Activated CD4-positive, alpha-beta T cell treated with anti-CD3 and anti-CD28 coated beads, Interleukin-2, amount 50 U/mL, for 48 hours (primary cell): Measurements from ENCODE around the gene MBD1.
"Not testable (repeated sequence)": the region's sequence is repeated elsewhere in the genome, so short reads cannot be mapped to it uniquely, and the experiment has no call there.

Experiments used
- DNase-seq, 2 experiments: peaks; one replicate each; pipeline ENCODE4 v3.0.0-alpha.2; 2020

MBD1 gene, protein sequence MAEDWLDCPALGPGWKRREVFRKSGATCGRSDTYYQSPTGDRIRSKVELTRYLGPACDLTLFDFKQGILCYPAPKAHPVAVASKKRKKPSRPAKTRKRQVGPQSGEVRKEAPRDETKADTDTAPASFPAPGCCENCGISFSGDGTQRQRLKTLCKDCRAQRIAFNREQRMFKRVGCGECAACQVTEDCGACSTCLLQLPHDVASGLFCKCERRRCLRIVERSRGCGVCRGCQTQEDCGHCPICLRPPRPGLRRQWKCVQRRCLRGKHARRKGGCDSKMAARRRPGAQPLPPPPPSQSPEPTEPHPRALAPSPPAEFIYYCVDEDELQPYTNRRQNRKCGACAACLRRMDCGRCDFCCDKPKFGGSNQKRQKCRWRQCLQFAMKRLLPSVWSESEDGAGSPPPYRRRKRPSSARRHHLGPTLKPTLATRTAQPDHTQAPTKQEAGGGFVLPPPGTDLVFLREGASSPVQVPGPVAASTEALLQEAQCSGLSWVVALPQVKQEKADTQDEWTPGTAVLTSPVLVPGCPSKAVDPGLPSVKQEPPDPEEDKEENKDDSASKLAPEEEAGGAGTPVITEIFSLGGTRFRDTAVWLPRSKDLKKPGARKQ

DNA sequence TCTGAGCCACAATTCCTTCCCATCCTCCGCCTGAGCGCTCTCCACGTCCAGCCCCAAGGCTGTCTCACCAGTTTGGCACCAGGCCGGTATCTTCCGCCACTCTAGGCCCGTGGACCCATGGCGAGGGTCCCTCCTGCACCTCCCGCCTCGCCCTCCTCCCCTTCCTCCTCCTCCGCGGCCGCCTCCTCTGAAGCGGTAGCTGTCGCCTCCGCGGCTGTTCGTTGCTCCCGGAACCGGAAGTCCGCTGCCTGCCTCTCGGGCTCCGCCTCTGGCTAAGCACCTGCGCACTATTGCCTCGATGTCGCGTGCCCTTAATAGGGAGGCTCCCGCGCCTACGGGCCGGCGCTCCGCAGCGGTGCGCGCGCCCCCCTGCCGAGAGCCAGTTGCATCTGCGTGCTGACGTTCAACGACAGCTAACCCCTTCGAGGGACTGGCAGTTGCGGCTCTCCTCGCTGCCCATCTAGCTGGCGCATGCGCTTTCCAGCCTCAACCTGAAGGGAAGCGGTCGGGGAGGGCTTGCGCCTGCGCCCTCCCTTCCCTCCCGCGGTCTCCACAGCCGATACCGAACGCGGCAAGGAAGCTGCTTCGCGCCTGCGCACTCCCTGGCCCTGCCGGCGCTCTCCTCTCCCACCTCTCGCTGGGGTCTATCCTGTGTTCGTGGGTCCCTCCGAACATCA, at the start of gene MBD1:
TSS of gene MBD1 (minus strand) at position 229 of the 677 bp plus-strand sequence. CDS start 1,531 bp downstream, outside the sequence.
- DNase-seq, result peak; percentile 95

DNA sequence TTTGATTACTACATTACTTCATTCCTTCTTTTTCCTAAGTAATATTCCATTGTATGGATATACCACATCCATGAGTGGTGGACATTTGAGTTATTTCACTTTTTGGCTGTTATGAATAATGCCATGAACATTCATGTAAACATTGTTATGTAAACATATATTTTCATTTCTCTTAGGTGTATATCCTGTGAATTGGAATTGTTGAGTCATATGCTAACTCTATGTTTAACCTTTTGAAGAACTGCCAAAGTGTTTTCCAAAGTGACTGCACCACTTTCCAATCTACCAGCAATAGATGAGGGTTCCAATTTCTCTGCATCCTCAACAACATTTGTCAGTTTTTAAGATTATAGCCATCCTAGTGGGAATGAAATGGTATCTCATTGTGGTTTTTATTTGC, 48.9 kb upstream of the MBD1 start:
- no peak for DNase-seq

DNA sequence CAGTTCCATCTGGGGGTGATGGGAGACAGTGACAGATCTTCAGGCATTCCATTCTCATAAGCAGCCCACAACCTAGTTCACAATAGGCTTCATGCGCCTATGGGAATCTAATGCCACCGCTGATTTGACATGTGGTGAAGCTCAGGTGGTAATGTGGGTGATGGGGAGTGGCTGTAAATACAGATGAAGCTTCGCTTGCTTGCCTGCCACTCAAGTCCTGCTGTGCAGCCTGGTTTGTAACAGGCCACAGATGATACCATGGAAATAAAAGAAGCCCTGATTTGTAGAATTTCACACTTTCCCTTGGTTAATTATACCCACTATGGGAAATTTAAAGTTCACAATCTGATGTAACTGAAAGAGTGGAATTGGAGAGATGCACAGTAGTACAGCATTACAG, 46.7 kb upstream of the MBD1 start:
- no peak for DNase-seq

DNA sequence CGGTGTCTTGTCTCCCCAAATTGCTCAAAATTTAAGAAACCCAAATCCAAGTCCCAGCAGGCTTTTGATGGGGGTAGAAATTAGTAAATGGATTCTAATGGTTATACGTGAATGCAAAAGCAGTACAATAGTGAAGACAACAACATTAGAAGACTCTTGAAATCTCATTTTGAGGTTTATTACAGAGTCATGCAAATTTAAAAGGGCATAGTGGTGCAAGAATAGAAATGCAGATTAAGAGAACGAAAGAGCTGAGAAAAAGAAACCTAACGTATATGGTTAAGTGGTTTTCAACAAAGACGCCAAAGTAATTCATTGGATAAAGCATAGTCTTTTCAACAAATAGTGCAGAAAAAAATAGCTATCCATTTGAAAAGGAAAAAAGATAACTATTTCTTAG, 39.4 kb upstream of the MBD1 start:
- DNase-seq, result no peak

DNA sequence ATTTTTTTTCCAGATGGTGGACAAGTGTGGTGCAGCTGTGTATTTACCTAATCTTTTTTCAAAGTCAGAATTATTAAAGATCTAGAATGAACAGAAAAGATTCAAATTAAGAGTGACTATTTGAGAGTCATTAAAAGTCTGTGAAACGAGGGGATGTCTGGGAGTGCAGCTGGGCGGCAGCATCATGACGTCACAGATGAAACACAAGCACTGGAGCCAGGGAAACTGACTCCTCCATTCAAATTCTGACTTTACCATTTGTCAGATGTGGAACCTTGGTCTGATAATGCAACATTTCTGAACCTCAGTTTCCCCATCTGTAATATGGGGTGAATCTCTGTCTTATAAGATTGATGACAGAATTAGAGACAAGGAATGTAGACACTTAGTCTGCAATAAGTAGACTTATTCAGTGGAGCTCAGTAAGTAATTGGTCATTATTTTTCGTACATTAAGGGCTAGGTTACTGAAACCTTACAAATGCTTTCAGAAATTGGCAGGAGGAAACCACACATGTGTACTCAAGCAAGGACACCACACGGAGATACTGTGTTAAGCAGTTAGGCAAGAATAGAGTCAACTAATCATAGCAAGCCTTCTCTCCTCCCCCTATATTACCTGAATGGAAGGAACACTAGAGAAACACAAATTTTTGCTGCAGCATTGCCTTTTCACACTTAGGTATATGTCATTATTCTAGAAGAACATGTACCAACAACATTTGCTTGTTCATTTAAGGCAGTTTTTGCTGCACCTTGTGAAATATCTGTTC, 34.0 kb upstream of the MBD1 start:
- no peak for DNase-seq

DNA sequence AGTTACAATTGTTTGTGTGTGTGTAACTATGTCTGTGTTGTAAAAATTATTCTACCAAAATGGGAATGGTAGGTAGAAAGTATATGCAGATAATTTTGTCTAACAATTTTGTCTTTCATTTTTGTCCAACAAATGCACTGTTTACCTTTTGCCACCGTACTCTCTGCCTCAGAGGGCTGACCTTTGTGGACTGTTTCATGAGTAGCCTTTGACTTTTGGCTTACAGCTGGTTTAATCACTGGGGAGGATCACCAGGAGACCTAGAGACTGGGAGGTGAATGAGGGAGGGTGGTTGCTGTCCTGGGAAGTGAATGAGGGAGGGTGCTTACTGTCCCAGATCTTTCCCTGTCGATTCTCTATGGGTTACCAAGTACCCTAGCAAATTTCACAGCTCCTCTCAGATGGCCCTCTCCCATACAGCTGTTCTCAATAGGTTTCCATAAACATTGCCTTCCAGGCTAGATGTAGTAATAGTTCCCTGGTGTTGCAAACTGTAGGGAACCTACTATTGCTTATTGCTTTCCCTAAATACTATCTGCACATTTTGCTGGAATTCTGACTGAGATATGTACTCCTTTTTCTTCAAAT, 32.6 kb upstream of the MBD1 start:
- no peak for DNase-seq

DNA sequence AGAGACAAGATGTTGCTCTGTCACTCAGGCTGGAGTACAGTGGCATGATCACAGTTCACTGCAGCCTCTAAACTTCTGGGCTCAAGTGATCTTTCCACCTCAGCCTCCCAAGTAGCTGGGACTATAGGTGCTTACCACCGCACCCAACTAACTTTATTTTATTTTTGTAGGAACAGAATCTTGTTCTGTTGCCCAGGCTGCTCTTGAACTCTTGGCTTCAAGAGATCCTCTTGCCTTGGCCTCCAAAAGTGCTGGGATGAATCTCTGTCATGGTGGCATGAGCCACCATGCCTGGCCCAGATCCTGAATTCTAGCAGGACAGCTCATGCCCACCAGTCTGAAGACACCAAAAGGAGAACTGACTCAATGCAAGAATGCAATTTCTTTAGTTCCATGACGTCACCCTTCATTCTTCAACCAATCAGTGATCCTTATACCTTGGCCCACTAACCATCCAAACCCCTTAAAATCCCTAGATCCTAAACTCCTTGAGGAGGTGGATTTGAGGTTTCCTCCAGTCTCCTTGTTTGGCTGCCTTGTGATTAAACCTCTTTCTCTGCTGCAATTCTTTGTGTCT, 31.8 kb upstream of the MBD1 start:
- DNase-seq, result no peak

DNA sequence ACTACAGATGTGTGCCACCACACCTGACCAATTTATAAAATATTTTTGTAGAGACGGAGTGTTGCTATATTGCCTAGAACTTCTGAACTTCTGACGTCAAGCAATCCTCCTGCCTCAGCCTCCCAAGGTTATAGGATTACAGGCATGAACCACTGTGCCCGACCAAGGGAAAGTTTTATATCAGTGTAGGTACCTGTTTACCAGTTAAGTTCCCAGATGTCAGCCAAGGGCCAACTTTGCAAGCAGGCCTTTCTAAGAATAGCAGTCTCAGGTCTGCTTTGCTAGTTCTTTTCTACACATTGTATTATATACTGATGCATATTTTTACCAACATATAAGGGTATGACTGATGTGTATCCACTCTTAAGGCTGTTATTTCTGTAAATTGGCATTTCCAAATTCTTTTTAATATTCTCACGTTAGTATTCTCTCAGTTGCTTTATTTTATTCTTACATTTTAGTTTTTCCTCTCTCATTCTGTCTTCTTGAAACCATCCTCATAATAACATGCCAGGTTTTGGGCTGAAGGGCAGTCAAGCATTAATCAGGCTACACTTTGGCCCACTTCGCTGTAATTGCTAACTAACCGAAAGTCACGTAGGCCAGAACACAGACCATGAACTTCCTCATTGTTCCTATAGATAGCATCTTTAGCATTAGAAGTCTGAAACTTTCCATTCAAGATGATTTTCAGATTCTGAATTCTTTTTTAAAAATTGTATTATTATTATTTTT, 31.1 kb upstream of the MBD1 start:
- no peak for DNase-seq

DNA sequence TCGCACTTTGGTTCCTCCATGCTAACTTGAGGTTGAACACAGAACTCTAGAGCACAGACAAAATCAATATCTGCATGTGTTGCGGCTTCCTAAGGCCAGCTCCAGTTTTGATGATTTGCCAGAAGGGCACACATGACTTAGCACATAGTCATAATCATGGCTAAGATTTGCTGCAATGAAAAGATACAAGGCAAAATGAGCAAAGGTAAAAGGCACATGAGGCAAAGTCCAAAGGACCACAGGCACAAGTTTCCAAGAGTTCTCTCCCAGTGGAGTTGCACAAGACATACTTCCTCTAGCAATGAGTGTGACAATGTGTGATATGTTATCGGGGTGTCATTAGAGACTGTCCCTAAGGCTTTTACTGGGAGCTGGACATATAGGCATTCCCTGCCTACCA, 30.3 kb upstream of the MBD1 start:
- DNase-seq, result no peak

DNA sequence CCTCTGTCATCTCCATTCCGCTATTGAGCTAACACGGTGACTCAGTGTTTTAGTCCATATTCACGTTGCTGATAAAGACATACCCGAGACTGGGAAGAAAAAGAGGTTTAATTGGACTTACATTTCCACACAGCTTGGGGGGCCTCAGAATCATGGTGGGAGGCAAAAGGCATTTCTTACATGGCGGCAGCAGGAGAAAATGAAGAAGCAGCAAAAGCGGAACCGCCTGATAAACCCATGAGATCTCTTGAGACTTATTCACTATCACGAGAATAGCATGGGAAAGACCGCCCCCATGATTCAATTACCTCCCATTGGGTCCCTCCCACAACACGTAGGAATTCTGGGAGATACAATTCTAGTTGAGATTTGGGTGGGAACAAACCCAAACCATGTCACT, 28.8 kb upstream of the MBD1 start:
- no peak for DNase-seq

DNA sequence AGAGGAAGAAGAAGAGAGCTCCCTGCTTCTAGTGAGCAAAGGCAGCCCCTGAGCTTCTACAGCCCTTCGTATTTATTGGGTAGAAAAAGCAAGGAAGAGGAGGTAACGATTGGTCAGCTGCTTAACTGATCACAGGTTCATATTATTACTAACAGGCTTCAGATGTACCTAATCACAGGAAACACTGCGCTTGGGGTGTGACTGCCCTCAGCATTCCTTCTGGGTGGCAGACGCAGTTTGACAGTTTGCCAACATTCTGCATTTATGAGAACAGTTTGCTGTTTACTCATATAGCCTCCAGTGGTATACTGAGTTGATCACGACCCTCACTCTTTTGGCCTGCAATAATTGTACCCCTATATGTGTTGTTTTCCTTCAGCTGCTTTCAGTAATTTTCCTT, 27.5 kb upstream of the MBD1 start:
- DNase-seq, result not testable (repeated sequence)

DNA sequence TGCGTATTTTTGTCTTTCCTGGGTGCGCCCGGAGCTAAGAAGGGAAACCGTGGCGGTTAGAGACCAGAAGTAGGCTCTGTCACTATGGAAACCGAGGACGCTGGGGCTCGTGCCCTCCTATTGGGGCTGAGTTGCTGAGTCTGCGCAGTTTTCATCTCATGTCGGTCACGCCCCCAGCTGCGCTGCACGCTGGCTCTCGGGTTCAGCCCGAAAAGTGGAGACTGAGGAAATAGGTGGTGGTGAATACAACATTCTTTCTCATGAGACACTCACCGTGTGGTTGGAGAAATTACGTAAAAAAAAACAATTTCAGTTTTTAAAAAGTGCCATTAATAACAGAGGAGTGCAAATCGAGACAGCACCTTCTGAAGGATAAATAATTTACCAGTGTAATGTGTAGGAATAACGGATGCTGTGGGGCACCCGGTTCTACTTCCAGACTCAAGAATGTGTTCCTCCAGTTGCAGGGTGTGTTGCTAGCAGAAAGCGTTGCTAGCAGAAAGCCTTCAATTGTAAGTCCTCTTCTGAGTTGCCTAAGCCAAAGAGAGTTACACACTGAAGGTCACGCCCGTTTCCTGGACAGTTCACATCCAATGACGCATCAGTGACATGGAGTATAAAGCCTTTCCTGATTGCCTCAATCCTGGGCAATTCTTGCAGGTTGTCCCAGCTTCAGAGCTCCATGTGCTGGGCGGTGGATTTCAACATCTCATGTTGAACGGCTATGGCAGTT, 26.6 kb upstream of the MBD1 start:
- peak; percentile 91 to 95 for DNase-seq

DNA sequence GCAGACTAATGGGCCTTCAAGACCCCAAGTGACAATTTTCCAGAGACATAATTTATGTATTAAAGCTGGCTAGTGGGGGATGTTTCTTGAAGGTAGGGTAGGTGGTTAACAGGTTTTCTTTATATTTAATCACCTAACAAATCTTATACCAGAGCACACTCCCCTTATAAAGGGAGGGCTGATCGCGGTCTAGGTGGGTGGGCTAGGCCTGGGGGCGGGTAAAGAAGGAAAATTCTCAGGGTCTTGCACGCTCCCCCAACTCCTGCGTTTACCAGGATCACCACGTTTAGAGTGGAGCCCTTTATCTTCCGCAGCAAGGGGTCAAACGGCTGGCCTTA, 26.0 kb upstream of the MBD1 start:
- no peak for DNase-seq

DNA sequence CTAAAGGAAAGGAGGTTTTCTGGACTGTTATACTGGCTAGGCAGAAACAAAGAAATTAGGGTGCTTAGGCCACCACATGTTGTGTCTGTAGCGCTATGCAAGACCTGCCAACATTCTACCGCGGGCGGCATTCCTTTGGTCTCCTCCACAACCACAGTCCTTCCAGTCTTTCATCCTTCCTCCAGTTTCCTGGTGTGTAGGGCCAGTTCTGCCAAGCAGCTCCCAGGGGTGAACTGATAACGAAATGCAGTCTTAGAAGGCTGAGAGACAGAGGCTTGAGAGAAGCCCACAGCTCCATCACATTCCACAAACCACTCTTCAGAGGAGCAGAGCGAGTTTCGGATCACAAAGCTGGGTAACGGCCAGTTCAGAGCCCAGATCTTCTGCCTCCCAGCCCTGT, 25.6 kb upstream of the MBD1 start:
- DNase-seq, result no peak

DNA sequence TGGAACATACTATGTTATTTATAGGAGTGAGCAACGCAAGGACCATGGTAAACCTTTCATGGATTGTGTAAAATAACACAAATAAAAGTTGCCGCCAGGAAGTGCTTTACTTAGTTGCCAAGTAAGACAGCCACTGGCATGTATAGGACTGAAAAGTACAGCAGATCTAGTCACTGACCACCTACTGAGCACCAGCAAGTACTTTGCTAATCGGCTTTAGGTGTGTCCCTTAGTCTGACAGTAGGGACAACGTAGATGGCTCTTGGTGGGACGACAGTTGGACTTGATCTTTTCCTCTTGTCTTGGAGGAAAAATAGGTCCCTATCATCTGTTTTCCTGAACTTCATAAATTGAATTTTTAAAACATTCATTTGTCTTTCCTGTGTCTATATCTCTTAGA, 19.8 kb upstream of the MBD1 start:
- DNase-seq, result no peak

DNA sequence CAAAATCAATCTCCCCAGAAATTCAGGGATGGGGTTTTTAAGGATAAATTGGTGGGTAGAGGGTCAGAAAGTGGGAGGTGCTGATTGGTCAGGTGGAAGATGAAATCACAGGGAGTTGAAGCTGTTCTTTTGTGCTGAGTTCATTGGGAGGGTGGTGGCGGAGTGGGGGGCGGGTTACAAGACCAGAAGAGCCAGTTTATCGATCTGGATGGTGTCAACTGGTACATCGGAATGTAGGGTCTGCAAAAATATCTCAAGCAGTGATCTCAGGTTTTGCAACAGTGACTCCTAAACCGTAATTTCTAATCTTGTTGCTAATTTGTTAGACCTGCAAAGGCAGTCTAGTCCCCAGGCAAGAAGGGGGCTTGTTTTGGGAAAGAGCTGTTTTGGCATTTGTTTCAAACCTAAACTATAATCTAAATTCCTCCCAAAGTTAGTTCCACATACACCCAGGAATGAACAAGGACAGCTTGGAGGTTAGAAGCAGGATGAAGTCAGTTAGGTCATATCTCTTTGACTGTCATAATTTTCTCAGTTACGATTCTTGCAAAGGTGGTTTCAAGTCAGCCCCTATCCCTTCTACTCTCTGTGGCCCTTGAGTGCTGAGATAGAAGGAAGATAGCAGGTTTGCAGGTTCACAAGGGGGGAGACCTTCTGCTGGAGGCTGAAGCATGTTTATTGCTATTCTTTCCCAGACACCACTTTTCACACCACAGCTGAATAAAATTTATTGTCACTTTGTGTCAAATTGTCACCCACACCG, 18.5 kb upstream of the MBD1 start:
- DNase-seq, result no peak

DNA sequence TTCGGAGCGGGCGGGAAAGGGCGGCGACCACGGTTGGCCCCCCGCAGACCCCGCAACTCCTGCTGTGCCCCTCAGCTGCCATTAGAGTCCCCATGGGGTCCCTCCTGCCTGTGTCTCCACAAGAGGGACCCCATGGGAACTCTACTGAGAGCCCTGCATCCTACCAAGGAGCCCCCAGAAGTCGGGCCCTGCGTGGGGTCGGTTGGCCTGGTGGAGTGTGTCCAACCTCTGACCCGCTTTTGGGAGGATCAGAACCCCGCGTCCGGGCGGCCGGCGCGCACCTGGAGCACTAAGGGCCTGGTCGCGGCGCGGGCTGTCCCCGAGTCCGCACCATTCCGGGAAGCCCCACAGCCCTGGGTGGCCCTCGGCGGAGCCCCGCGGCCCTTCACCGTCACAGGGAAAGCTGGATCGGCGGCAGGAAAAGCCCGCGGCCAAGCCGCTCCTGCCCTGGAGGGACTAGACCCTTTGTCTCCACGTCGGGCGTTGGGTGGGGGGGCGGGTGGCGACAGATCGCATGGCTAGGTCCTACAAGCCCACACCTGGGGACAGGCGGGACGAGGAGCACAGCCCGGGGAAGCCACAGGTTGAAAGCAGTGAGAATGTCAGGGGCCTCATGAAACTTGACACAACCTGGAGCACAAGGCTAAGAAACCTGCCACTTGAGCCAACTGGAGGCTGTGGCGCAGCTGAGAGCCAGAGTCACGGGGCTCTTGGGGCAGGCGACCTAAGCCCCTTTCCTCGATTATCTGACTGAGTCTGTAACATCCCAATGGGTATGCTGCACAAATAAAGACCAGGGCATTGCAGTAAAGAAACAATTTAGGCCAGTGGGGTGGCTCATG, 17.3 kb upstream of the MBD1 start:
- no peak for DNase-seq

DNA sequence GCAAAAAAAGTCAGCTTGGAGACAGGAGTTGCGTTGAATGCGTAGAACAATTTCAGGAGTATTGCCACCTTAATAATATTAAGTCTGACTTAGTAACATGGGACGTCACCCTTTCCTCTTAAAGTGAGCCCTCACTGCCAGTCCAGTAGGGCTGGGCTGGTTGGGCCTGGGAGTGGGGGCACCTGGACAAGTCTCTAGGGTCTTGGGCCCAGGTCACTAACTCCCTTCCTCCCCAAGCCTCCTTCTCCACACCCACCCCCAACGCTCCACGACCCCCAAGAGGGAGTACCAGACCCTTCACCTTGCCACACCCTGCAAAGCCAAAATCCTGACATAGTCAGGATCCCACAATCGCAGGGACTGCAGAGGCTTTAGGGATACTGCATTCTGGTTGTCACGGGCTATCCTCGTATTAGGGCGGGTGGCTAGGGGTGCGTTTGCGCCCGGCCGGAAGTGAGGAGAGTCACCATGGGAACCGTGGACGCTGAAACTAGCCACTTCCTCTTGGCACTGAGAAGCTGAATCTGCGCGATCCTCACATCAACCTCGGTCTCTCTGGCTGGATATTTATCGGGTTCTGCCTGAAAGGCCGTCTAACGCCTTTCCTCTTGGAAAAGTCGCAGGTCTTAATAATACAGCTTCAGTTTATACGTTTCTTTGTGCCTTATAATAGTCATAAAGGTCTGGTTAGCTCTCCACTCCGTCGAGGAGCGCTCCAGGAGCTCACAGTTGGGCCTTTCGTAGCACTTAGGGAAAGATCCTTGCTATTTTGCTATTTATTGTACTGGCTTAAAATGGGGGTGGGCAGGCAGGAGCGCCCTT, 16.5 kb upstream of the MBD1 start:
- DNase-seq, result peak; percentile 78 to 80

DNA sequence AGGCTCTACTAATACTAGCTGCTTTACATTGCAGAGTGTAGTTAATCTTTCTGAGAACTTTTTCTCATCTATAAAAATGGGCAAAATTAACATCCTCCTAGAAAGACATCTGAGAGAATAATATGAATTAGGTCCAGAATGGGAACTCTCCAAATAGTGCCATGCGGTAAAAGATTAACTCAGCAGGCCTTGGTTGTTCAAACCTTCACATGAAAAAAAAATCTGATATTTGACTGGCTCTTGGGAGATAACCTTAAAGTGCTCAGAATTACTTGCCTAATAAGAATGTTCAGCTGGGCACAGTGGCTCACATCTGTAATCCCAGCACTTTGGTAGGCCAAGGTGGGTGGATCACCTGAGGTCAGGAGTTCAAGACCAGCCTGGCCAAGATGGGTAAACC, 11.7 kb upstream of the MBD1 start:
- DNase-seq, result no peak
